22Rv1 (cell line): ENCODE measurements around the gene STK39.

Source experiments
- H3K27ac ChIP-seq: fragments of 450-650 bp; 2 replicates; pipeline ENCODE4 v1.5.1; 2017
- CTCF ChIP-seq: fragments of 450-650 bp; IDR thresholded peaks from 2 replicates; pipeline ENCODE4 v1.5.1; 2017; ENCODE audit warnings: mild to moderate bottlenecking
- ZFX ChIP-seq: fragments of 450-650 bp; IDR thresholded peaks from 2 replicates; pipeline ENCODE4 v1.6.1; 2017; ENCODE audit warnings: antibody characterized with exemption, borderline replicate concordance

Gene STK39

GRCh38 chr2:167955264-167955906 lies 292.0 kb downstream of the STK39 start:
- TF ChIP-seq ZFX: no peak
- TF ChIP-seq CTCF: no peak
- no peak overlapping the region for H3K27ac ChIP-seq

GRCh38 chr2:167954495-167954894 lies 292.9 kb downstream of the STK39 start:
- TF ChIP-seq CTCF (no peak), ZFX (no peak)
- H3K27ac ChIP-seq: no peak overlapping the region

GRCh38 chr2:167953776-167954175 lies 293.6 kb downstream of the STK39 start:
- TF ChIP-seq ZFX: no peak
- no peak for TF ChIP-seq CTCF
- no peak overlapping the region for H3K27ac ChIP-seq

GRCh38 chr2:167950571-167950970 lies 296.8 kb downstream of the STK39 start:
- no peak for TF ChIP-seq ZFX
- TF ChIP-seq CTCF: no peak
- no peak overlapping the region for H3K27ac ChIP-seq

- no peak overlapping the region for H3K27ac ChIP-seq
- TF ChIP-seq CTCF: no peak
- no peak for TF ChIP-seq ZFX
These were observed 301.0 kb downstream of the STK39 start for GRCh38 chr2:167946441-167946841.

- H3K27ac ChIP-seq: no peak overlapping the region
- TF ChIP-seq CTCF: no peak
- no peak for TF ChIP-seq ZFX
These were observed 301.6 kb downstream of the STK39 start for GRCh38 chr2:167945660-167946368.

- TF ChIP-seq CTCF (no peak), ZFX (no peak)
These were observed 302.4 kb downstream of the STK39 start for GRCh38 chr2:167944825-167945659.

More at GRCh38 chr2:167944825-167945659, 302.4 kb downstream of the STK39 start:
- H3K27ac ChIP-seq: no peak overlapping the region
